ENCODE measurements around the gene CDH6. TPM values are rescaled to one million over a fixed set of nuclear protein-coding genes. Genes with fewer than 3 reads are reported as not detected.

CDH6 gene
- total RNA-seq, 1 donor from 2014 or later = not detected

GRCh38 chr5:31268686-31269085, 75.2 kb downstream of the CDH6 start:
- intact Hi-C loops (cut with micrococcal nuclease) = no loop called here
- H3K36me3 Mint-ChIP-seq (ENCODE audit: low read depth) = no peaks in the 10 kb centered on the region
- no peaks in the 10 kb centered on the region for H3K9me3 Mint-ChIP-seq
- ChIA-PET CTCF (no interaction called here), POLR2A (no interaction called here)
- H3K4me3 Mint-ChIP-seq = no peak overlapping the region
- ATAC-seq (ENCODE audit: low read depth) (no peak), DNase-seq (no peak)
- no peaks in the 10 kb centered on the region for H3K27me3 Mint-ChIP-seq
- no peak overlapping the region for H3K27ac Mint-ChIP-seq
- no peak for TF ChIP-seq CTCF (IDR thresholded peaks at IDR 0.05)
- no peaks in the 10 kb centered on the region for H3K4me1 Mint-ChIP-seq

DNA sequence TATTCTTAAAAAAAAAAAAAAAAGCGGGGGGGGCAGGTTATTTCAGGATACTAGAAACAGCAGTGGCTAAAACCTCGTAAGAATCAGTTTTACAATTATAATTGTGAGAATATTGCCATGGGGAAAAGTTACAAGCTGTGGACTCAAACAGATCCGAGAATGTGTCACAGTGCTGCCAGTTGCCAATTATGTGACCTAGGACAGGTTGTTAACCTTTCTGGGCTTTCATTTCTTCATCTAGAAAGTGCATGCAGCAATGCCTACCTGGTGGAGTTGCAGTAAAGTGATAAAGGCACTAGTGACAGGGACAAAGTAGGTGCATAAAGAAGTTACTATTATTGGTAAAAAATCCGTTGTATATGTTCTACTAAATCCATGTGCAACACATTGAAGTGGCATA, 75.8 kb downstream of the CDH6 start:
- H3K27me3 Mint-ChIP-seq = no peaks in the 10 kb centered on the region
- H3K9me3 Mint-ChIP-seq = no peaks in the 10 kb centered on the region
- H3K4me3 Mint-ChIP-seq = no peak overlapping the region
- ATAC-seq (ENCODE audit: low read depth) (no peak), DNase-seq (no peak)
- intact Hi-C loops (cut with micrococcal nuclease) = no loop called here
- CTCF ChIA-PET = no interaction called here
- H3K36me3 Mint-ChIP-seq (ENCODE audit: low read depth) = no peaks in the 10 kb centered on the region
- no peak for TF ChIP-seq CTCF (IDR thresholded peaks at IDR 0.05)
- H3K4me1 Mint-ChIP-seq = no peaks in the 10 kb centered on the region
- POLR2A ChIA-PET = no interaction called here
- no peak overlapping the region for H3K27ac Mint-ChIP-seq

- ATAC-seq (ENCODE audit: low read depth) = no peak
- ChIA-PET CTCF (no interaction called here), POLR2A (no interaction called here)
- no peaks in the 10 kb centered on the region for H3K27me3 Mint-ChIP-seq
- no peak for DNase-seq
- no peaks in the 10 kb centered on the region for H3K36me3 Mint-ChIP-seq (ENCODE audit: low read depth)
- no peaks in the 10 kb centered on the region for H3K4me1 Mint-ChIP-seq
- TF ChIP-seq CTCF (IDR thresholded peaks at IDR 0.05) = no peak
- no peak overlapping the region for H3K4me3 Mint-ChIP-seq
- intact Hi-C loops (cut with micrococcal nuclease) = no loop called here
- H3K9me3 Mint-ChIP-seq = no peaks in the 10 kb centered on the region
- no peak overlapping the region for H3K27ac Mint-ChIP-seq
Measured at GRCh38 chr5:31270396-31270795, 76.9 kb downstream of the CDH6 start.

DNA sequence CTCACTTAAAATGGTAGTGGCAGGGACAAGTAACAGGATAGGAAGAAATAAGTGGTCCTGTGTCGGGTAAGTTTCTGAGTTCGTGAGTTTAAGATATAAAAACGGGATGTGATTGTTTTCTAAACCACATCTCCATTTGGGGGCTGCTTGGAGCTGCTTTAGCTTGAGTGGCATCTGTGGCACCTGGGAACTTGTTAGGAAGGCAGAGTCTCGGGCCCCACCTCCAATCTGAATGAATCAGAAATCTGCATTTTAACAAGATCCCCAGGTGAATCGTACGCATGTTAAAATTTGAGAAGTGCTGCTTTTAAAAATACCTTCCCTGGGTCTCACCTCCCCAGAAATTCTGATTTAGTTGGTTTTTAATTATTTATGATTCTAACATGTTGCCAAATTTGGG, 78.1 kb downstream of the CDH6 start:
- no peak for ATAC-seq (ENCODE audit: low read depth)
- TF ChIP-seq CTCF (IDR thresholded peaks at IDR 0.05) = no peak
- H3K27me3 Mint-ChIP-seq = no peaks in the 10 kb centered on the region
- ChIA-PET CTCF (no interaction called here), POLR2A (no interaction called here)
- no peaks in the 10 kb centered on the region for H3K36me3 Mint-ChIP-seq (ENCODE audit: low read depth)
- no peak overlapping the region for H3K27ac Mint-ChIP-seq
- no peak overlapping the region for H3K4me3 Mint-ChIP-seq
- peaks cover 2% of the 10 kb centered on the region for H3K9me3 Mint-ChIP-seq
- no peaks in the 10 kb centered on the region for H3K4me1 Mint-ChIP-seq
- intact Hi-C loops (cut with micrococcal nuclease) = no loop called here
- no peak for DNase-seq

DNA sequence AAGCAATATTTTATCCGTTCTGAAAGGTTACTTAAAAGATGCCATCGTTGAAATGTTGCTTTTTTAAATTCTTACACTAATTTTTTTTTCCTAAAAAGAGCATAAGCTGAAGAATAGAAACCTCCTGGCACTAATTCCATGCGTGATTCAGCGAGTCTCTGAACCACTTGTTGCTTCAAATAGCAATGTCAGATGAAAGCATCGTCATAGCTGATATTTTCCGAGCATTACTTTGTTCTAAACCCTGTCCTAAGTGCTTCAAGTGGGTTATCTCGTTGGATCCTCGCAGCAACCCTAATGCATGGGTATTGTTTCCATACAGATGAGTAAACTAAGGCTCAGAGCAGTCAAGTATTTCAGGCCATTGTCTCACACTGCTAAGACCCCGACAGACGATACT, 79.7 kb downstream of the CDH6 start:
- intact Hi-C loops (cut with micrococcal nuclease) = no loop called here
- H3K4me1 Mint-ChIP-seq = no peaks in the 10 kb centered on the region
- no peak for ATAC-seq (ENCODE audit: low read depth)
- peaks cover 2% of the 10 kb centered on the region for H3K9me3 Mint-ChIP-seq
- no peaks in the 10 kb centered on the region for H3K27me3 Mint-ChIP-seq
- H3K27ac Mint-ChIP-seq = no peak overlapping the region
- no peak for TF ChIP-seq CTCF (IDR thresholded peaks at IDR 0.05)
- H3K4me3 Mint-ChIP-seq = no peak overlapping the region
- no peak for DNase-seq
- POLR2A ChIA-PET = no interaction called here
- CTCF ChIA-PET = no interaction called here
- H3K36me3 Mint-ChIP-seq (ENCODE audit: low read depth) = no peaks in the 10 kb centered on the region

Measured in activated B cell treated with CpG ODN at 0.5 μM for 24 hours (primary cell).